HG02610 (cell line): ENCODE measurements around the gene MLF1.

Source experiments
- ATAC-seq: cut with Tn5 transposase; IDR thresholded peaks from one replicate; pipeline ENCODE4 v1.9.1; 2021; ENCODE audit warnings: mild to moderate bottlenecking, moderate library complexity; ENCODE audit not compliant: unreplicated experiment

MLF1 gene

GRCh38 chr3:158573714-158574113 lies 2.7 kb downstream of the MLF1 start:
- no peak for ATAC-seq

- no peak for ATAC-seq
These were observed 3.7 kb downstream of the MLF1 start for GRCh38 chr3:158574646-158575045.

GRCh38 chr3:158590223-158590622 lies 19.2 kb downstream of the MLF1 start:
- ATAC-seq = no peak

GRCh38 chr3:158600787-158601186 lies 29.8 kb downstream of the MLF1 start:
- ATAC-seq = no peak

GRCh38 chr3:158602227-158602626 lies 31.2 kb downstream of the MLF1 start:
- no peak for ATAC-seq

- no peak for ATAC-seq
These were observed 47.2 kb downstream of the MLF1 start for GRCh38 chr3:158617982-158618875.

GRCh38 chr3:158625881-158626280 lies 54.9 kb downstream of the MLF1 start:
- no peak for ATAC-seq

- ATAC-seq = no peak
These were observed 61.0 kb downstream of the MLF1 start for GRCh38 chr3:158631981-158632380.

GRCh38 chr3:158640646-158641045 lies 69.7 kb downstream of the MLF1 start:
- no peak for ATAC-seq

GRCh38 chr3:158642005-158642404 lies 71.0 kb downstream of the MLF1 start:
- ATAC-seq = no peak

GRCh38 chr3:158642474-158643210 lies 71.6 kb downstream of the MLF1 start:
- ATAC-seq = no peak

- ATAC-seq = peak; percentile 99
These were observed 73.4 kb downstream of the MLF1 start, which contains the start of gene GFM1 for GRCh38 chr3:158644345-158644908. Gene GFM1, plus strand, starts transcription at chr3:158644527. Its CDS starts 108 bp downstream, at chr3:158644635.

GRCh38 chr3:158649791-158650190 lies 78.8 kb downstream of the MLF1 start:
- no peak for ATAC-seq

GRCh38 chr3:158651192-158651591 lies 80.2 kb downstream of the MLF1 start:
- no peak for ATAC-seq

GRCh38 chr3:158652463-158652862 lies 81.5 kb downstream of the MLF1 start:
- no peak for ATAC-seq
